ENCODE measurements around the gene ODC1. TPM values are rescaled to one million over a fixed set of nuclear protein-coding genes. Genes with fewer than 3 reads are reported as not detected.

Gene ODC1
- total RNA-seq, 1 experiment from 2014 or later = 175 TPM

- no peak for DNase-seq
- Histone ChIP-seq H3K36me3 (replicated peaks; ENCODE audit: control insufficient read depth, insufficient read depth, low read length) (no peaks in the 10 kb centered on the region), H3K4me3 (ENCODE audit: insufficient read depth, low read depth, low read length) (no peak overlapping the region), H3K27me3 (ENCODE audit: control insufficient read depth, insufficient read depth, low read length) (no peaks in the 10 kb centered on the region)
These were observed 38.0 kb upstream of the ODC1 start for GRCh38 chr2:10486091-10486490.

DNA sequence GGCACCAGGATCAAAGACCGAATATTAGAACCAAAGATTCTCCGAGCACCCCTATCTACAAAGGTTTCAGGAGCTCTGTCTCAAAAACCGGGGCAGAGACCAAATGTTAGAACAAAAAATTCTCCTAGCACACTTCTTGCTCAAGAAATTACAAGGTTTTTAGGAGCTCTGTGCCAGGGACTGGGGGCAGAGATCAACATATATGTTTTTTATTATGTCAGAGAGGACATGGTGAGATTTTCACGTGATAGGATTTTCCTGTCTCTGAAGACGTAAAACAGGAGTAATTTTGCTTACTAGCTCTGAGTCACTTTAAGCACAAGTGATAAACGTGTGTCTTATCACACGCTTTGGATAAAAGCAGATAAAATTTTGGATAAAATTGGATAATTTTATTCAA is 34.8 kb upstream of the ODC1 start:
- H3K36me3 ChIP-seq (replicated peaks; ENCODE audit: control insufficient read depth, insufficient read depth, low read length) = no peaks in the 10 kb centered on the region
- H3K4me3 ChIP-seq (ENCODE audit: insufficient read depth, low read depth, low read length) = no peak overlapping the region
- H3K27me3 ChIP-seq (ENCODE audit: control insufficient read depth, insufficient read depth, low read length) = no peaks in the 10 kb centered on the region
- no peak for DNase-seq

DNA sequence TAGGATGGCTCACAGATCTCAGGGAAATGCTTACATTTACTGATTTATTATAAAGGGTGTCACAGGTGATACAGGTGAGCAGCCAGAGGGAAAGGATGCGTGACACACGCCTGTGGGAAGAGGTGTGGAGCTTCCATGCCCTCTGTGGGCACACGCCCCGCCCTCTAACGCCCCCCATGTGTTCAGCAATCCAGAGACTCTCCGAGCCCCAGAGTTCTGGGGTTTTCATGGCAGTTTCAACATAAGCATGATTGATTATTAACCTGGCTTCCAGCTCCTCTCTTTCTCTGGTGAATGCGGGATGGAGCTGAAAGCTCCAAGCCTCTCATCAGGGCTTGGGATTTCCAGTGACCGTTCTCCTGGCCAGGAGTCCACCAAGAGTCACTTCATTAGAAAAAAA is 34.3 kb upstream of the ODC1 start:
- DNase-seq = no peak
- Histone ChIP-seq H3K4me3 (ENCODE audit: insufficient read depth, low read depth, low read length) (no peak overlapping the region), H3K27me3 (ENCODE audit: control insufficient read depth, insufficient read depth, low read length) (no peaks in the 10 kb centered on the region), H3K36me3 (replicated peaks; ENCODE audit: control insufficient read depth, insufficient read depth, low read length) (no peaks in the 10 kb centered on the region)

GRCh38 chr2:10481666-10482157 is 33.6 kb upstream of the ODC1 start:
- no peaks in the 10 kb centered on the region; the same call in 1 of the 2 replicates for H3K27me3 ChIP-seq (ENCODE audit: control insufficient read depth, insufficient read depth, low read length)
- no peaks in the 10 kb centered on the region for H3K36me3 ChIP-seq (replicated peaks; ENCODE audit: control insufficient read depth, insufficient read depth, low read length)
- H3K4me3 ChIP-seq (ENCODE audit: insufficient read depth, low read depth, low read length) = no peak overlapping the region
- DNase-seq = no peak

GRCh38 chr2:10481055-10481665 is 33.0 kb upstream of the ODC1 start:
- no peak for DNase-seq
- no peak overlapping the region for H3K4me3 ChIP-seq (ENCODE audit: insufficient read depth, low read depth, low read length)
- no peaks in the 10 kb centered on the region for H3K36me3 ChIP-seq (replicated peaks; ENCODE audit: control insufficient read depth, insufficient read depth, low read length)
- no peaks in the 10 kb centered on the region; the same call in 1 of the 2 replicates for H3K27me3 ChIP-seq (ENCODE audit: control insufficient read depth, insufficient read depth, low read length)

GRCh38 chr2:10480359-10480949 is 32.3 kb upstream of the ODC1 start:
- no peaks in the 10 kb centered on the region; the same call in 1 of the 2 replicates for H3K27me3 ChIP-seq (ENCODE audit: control insufficient read depth, insufficient read depth, low read length)
- DNase-seq = no peak
- H3K36me3 ChIP-seq (replicated peaks; ENCODE audit: control insufficient read depth, insufficient read depth, low read length) = no peaks in the 10 kb centered on the region
- no peak overlapping the region for H3K4me3 ChIP-seq (ENCODE audit: insufficient read depth, low read depth, low read length)

DNA sequence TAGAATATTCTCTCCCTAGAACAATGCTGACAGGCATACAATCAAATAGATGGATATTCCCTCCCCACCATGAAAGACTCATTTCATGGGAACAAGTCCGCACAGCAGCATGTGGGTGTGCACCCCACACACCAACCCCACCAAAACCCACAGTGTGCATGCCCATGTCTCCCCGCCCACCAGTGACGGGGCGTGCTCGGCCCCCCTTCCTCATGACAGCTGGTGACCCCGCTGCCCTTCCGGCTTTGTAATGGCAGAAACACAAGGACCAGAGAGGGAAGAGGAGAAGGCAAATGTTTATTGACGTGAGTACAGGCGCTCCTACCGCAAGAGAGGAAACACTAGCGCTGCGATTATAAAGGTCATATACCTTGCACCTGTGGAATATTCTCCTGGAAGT is 30.8 kb upstream of the ODC1 start:
- Histone ChIP-seq H3K27me3 (ENCODE audit: control insufficient read depth, insufficient read depth, low read length) (no peaks in the 10 kb centered on the region; the same call in 1 of the 2 replicates), H3K36me3 (replicated peaks; ENCODE audit: control insufficient read depth, insufficient read depth, low read length) (no peaks in the 10 kb centered on the region), H3K4me3 (ENCODE audit: insufficient read depth, low read depth, low read length) (no peak overlapping the region)
- DNase-seq = no peak

- DNase-seq = no peak
- no peak overlapping the region for H3K4me3 ChIP-seq (ENCODE audit: insufficient read depth, low read depth, low read length)
- no peaks in the 10 kb centered on the region; the same call in 1 of the 2 replicates for H3K27me3 ChIP-seq (ENCODE audit: control insufficient read depth, insufficient read depth, low read length)
- no peaks in the 10 kb centered on the region for H3K36me3 ChIP-seq (replicated peaks; ENCODE audit: control insufficient read depth, insufficient read depth, low read length)
These were observed 30.1 kb upstream of the ODC1 start for GRCh38 chr2:10478298-10478625.

GRCh38 chr2:10477443-10478297 is 29.5 kb upstream of the ODC1 start:
- Histone ChIP-seq H3K27me3 (ENCODE audit: control insufficient read depth, insufficient read depth, low read length) (no peaks in the 10 kb centered on the region; the same call in 1 of the 2 replicates), H3K36me3 (replicated peaks; ENCODE audit: control insufficient read depth, insufficient read depth, low read length) (no peaks in the 10 kb centered on the region), H3K4me3 (ENCODE audit: insufficient read depth, low read depth, low read length) (no peak overlapping the region)
- DNase-seq = peak; percentile 61

- DNase-seq = no peak
- Histone ChIP-seq H3K36me3 (replicated peaks; ENCODE audit: control insufficient read depth, insufficient read depth, low read length) (no peaks in the 10 kb centered on the region), H3K4me3 (ENCODE audit: insufficient read depth, low read depth, low read length) (no peak overlapping the region), H3K27me3 (ENCODE audit: control insufficient read depth, insufficient read depth, low read length) (no peaks in the 10 kb centered on the region; the same call in 1 of the 2 replicates)
These were observed 28.8 kb upstream of the ODC1 start for GRCh38 chr2:10476723-10477442.

DNA sequence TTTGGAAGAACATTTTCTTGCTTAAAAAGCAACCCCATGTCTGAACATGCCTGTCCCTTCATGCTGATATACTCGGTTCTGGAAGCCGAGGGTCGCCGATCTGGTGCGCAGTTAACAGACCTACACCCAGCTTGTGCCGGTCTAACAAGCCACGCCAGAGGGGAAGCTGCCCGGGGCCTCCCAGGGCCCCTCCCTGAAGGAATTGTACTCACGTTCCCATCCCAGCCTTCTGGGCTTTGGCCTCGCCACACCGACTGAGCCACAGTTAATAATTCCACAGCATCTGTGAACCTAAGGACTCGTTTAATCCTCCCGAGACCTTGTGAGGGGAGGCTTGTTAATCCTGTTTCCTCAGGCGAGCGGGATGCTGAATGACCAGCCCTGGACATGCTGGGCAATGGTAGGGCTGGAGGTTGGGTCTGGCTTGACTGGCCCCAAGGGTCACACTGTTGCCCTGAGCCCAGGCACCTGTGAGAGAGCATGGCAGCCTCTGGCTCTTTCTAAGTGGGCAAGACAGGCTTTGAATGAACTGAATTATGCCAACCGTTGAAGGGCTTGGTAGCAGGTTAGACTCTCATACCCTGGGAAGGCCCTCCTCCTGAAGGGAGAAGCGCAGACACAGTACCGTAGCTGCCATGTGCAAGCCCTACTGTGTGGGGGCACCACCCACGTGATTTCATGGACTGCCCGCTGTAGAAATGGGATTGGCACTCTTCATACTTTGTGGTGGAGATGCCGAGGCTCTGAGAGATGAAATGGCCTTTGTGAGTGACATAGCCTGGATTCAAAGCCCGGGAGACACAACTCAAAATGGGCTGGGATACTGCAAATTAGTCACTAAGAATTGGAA is 27.9 kb upstream of the ODC1 start:
- Histone ChIP-seq H3K36me3 (replicated peaks; ENCODE audit: control insufficient read depth, insufficient read depth, low read length) (no peaks in the 10 kb centered on the region), H3K27me3 (ENCODE audit: control insufficient read depth, insufficient read depth, low read length) (no peaks in the 10 kb centered on the region; the same call in 1 of the 2 replicates), H3K4me3 (ENCODE audit: insufficient read depth, low read depth, low read length) (no peak overlapping the region)
- no peak for DNase-seq

GRCh38 chr2:10475221-10475722 is 27.1 kb upstream of the ODC1 start:
- H3K36me3 ChIP-seq (replicated peaks; ENCODE audit: control insufficient read depth, insufficient read depth, low read length) = no peaks in the 10 kb centered on the region
- no peak overlapping the region for H3K4me3 ChIP-seq (ENCODE audit: insufficient read depth, low read depth, low read length)
- peak; percentile 47 for DNase-seq
- H3K27me3 ChIP-seq (ENCODE audit: control insufficient read depth, insufficient read depth, low read length) = no peaks in the 10 kb centered on the region; the same call in 1 of the 2 replicates

DNA sequence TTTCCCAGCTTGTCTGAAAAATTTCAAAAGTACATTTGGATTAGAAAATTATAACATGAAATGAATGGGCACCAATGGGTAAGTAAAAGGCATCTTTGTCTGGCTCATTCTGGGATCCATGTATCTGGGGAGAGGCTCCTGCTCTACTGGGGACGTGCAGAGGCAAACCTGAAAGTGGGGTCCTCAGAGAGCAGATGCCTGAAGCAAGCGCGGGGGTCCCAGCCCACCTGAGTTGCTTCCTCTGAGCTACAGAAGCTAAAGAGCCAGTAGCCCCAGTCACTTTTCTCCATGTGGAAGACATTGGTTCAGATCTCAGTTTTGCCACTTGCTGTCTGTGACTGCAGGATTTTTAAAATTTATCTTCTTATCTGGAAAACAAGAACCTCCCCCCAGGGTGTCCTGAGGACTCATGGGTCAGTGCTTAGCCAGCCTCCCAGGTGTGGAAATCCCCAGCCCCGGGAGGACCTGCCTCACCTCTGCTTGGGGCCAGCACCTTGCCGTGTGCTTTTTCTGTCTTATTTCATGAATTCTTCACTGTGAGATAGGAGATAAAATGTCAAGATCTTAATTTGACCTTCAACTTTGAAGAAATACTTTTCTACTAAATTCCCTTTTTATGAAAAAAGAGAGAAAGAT is 25.1 kb upstream of the ODC1 start:
- Histone ChIP-seq H3K27me3 (ENCODE audit: control insufficient read depth, insufficient read depth, low read length) (no peaks in the 10 kb centered on the region; the same call in 1 of the 2 replicates), H3K4me3 (ENCODE audit: insufficient read depth, low read depth, low read length) (no peak overlapping the region), H3K36me3 (replicated peaks; ENCODE audit: control insufficient read depth, insufficient read depth, low read length) (no peaks in the 10 kb centered on the region)
- peak; percentile 60 for DNase-seq
